SU-DHL-6 (cell line): ENCODE measurements around the gene COG7.

Source experiments
- H2AFZ ChIP-seq: fragments of 200-600 bp; sonication (generic); 2 replicates; pipeline ENCODE4 v1.6.1; 2014; ENCODE audit warnings: low read depth, mild to moderate bottlenecking, moderate library complexity, mixed read lengths, antibody characterized with exemption, low read length; ENCODE audit not compliant: severe bottlenecking
- H3F3A ChIP-seq: fragments of 200-600 bp; shearing (Covaris generic); 2 replicates; pipeline ENCODE4 v1.6.0; 2016; ENCODE audit warnings: antibody characterized with exemption, mild to moderate bottlenecking; ENCODE audit not compliant: insufficient read depth
- H3K27ac ChIP-seq: fragments of 200-600 bp; sonication (generic); 2 replicates; pipeline ENCODE4 v1.5.1; 2016; ENCODE audit warnings: low read depth, mild to moderate bottlenecking, low read length, moderate library complexity, mixed read lengths
- H3K27me3 ChIP-seq: fragments of 200-600 bp; sonication (generic), shearing (Covaris generic); 2 replicates; pipeline ENCODE4 v1.6.0; 2014; ENCODE audit warnings: mild to moderate bottlenecking, low read length
- H3K36me3 ChIP-seq: fragments of 200-600 bp; sonication (generic); 2 replicates; pipeline ENCODE4 v1.6.1; 2014; ENCODE audit warnings: mild to moderate bottlenecking, low read length, mixed read lengths
- H3K4me2 ChIP-seq: fragments of 300-600, 200-600 bp; shearing (Covaris generic), sonication (generic); 2 replicates; pipeline ENCODE4 v1.6.0; 2014; ENCODE audit warnings: low read length, low read depth, mild to moderate bottlenecking; ENCODE audit not compliant: poor library complexity, severe bottlenecking
- H3K4me3 ChIP-seq: fragments of 200-600 bp; sonication (generic); 2 replicates; pipeline ENCODE4 v1.5.1; 2014; ENCODE audit warnings: antibody characterized with exemption, low read length, mild to moderate bottlenecking, mixed read lengths; ENCODE audit not compliant: insufficient read depth, poor library complexity, severe bottlenecking
- H3K79me2 ChIP-seq: fragments of 200-600 bp; sonication (generic); 2 replicates; pipeline ENCODE4 v1.6.1; 2014; ENCODE audit warnings: mild to moderate bottlenecking, low read length, moderate library complexity; ENCODE audit not compliant: insufficient read depth
- H3K9ac ChIP-seq: fragments of 200-600 bp; sonication (generic); 2 replicates; pipeline ENCODE4 v1.7.0; 2014; ENCODE audit warnings: mild to moderate bottlenecking, low read length
- H3K9me2 ChIP-seq: fragments of 200-600 bp; sonication (generic); replicated peaks from 2 replicates; pipeline ENCODE4 v1.6.1; 2014; ENCODE audit warnings: low read length; ENCODE audit not compliant: insufficient read depth
- H3K9me3 ChIP-seq: fragments of 200-600 bp; sonication (generic); 2 replicates; pipeline ENCODE4 v1.6.1; 2014; ENCODE audit warnings: low read length, mixed read lengths; ENCODE audit not compliant: insufficient read depth
- H4K20me1 ChIP-seq: fragments of 200-600 bp; sonication (generic); 2 replicates; pipeline ENCODE4 v1.6.1; 2014; ENCODE audit warnings: low read depth, mild to moderate bottlenecking, antibody characterized with exemption, low read length, moderate library complexity, mixed read lengths
- CTCF ChIP-seq: fragments of 200-600 bp; sonication (generic); IDR thresholded peaks from one replicate; pipeline ENCODE4 v1.5.1; 2017; ENCODE audit warnings: antibody characterized with exemption, mild to moderate bottlenecking, low read length, moderate library complexity; ENCODE audit not compliant: insufficient read depth, poor library complexity, severe bottlenecking
- EZH2phosphoT487 ChIP-seq: fragments of 200-600 bp; sonication (generic), shearing (Covaris generic); conservative IDR thresholded peaks from 2 replicates; pipeline ENCODE4 v1.6.1; 2018; ENCODE audit warnings: mild to moderate bottlenecking, antibody characterized with exemption, low read length, moderate library complexity, mixed read lengths

The COG7 gene

GRCh38 chr16:23359092-23359760 lies 93.8 kb downstream of the COG7 start:
- H3K9me2 ChIP-seq = no peaks in the 10 kb centered on the region
- H3K27me3 ChIP-seq = no peaks in the 10 kb centered on the region
- no peaks in the 10 kb centered on the region for H3K79me2 ChIP-seq
- no peaks in the 10 kb centered on the region for H3K9me3 ChIP-seq
- H3F3A ChIP-seq = no peaks in the 10 kb centered on the region
- no peak overlapping the region for H3K27ac ChIP-seq
- TF ChIP-seq EZH2phosphoT487 (no peak), CTCF (no peak)
- H3K36me3 ChIP-seq = no peaks in the 10 kb centered on the region
- no peak overlapping the region for H3K9ac ChIP-seq
- H3K4me3 ChIP-seq = no peak overlapping the region
- H4K20me1 ChIP-seq = no peaks in the 10 kb centered on the region
- H2AFZ ChIP-seq = peak overlapping the region; percentile 44
- H3K4me2 ChIP-seq = no peak overlapping the region

- no peaks in the 10 kb centered on the region for H3K9me2 ChIP-seq
- no peak overlapping the region for H3K4me2 ChIP-seq
- no peaks in the 10 kb centered on the region for H3K27me3 ChIP-seq
- H3K79me2 ChIP-seq = no peaks in the 10 kb centered on the region
- H4K20me1 ChIP-seq = no peaks in the 10 kb centered on the region
- no peak overlapping the region for H3K27ac ChIP-seq
- no peaks in the 10 kb centered on the region for H3K36me3 ChIP-seq
- no peak overlapping the region for H2AFZ ChIP-seq
- TF ChIP-seq CTCF = no peak
- TF ChIP-seq EZH2phosphoT487 = no peak
- H3F3A ChIP-seq = no peaks in the 10 kb centered on the region
- H3K9ac ChIP-seq = no peak overlapping the region
- H3K9me3 ChIP-seq = no peaks in the 10 kb centered on the region
- no peak overlapping the region for H3K4me3 ChIP-seq
Measured at GRCh38 chr16:23357761-23358290, 95.2 kb downstream of the COG7 start.

GRCh38 chr16:23356941-23357340 lies 96.0 kb downstream of the COG7 start:
- no peak for TF ChIP-seq CTCF
- TF ChIP-seq EZH2phosphoT487 = no peak
- Histone ChIP-seq H3K36me3 (no peaks in the 10 kb centered on the region), H3K27me3 (no peaks in the 10 kb centered on the region), H3K9me3 (no peaks in the 10 kb centered on the region), H3K79me2 (no peaks in the 10 kb centered on the region), H3K4me2 (no peak overlapping the region), H3K27ac (no peak overlapping the region), H4K20me1 (no peaks in the 10 kb centered on the region), H3K9ac (no peak overlapping the region), H3K4me3 (no peak overlapping the region), H2AFZ (no peak overlapping the region), H3K9me2 (no peaks in the 10 kb centered on the region), H3F3A (no peaks in the 10 kb centered on the region)
